GM13976 (cell line): ENCODE data around the gene RAD51B.

Experiments
- DNase-seq: peaks from one replicate; pipeline ENCODE4 v3.0.0; 2012; ENCODE audit warnings: low spot score
- in situ Hi-C: fragments of 300-500 bp; cut with MboI; formaldehyde crosslinking; loops from one replicate; pipeline ENCODE4 v1.12.0; 2022; ENCODE audit warnings: low sequenced_read_pairs, mixed read lengths, inconsistent platforms; ENCODE audit not compliant: unreplicated experiment
- TF ChIP-seq, protein P1 (sequence below): IDR thresholded peaks from 2 replicates; pipeline ENCODE4 v1.5.1; 2012; ENCODE audit warnings: borderline replicate concordance, mild to moderate bottlenecking; ENCODE audit not compliant: insufficient read depth; ENCODE audit errors: extremely low read depth, missing control alignments, control extremely low read depth

RAD51B gene

DNA sequence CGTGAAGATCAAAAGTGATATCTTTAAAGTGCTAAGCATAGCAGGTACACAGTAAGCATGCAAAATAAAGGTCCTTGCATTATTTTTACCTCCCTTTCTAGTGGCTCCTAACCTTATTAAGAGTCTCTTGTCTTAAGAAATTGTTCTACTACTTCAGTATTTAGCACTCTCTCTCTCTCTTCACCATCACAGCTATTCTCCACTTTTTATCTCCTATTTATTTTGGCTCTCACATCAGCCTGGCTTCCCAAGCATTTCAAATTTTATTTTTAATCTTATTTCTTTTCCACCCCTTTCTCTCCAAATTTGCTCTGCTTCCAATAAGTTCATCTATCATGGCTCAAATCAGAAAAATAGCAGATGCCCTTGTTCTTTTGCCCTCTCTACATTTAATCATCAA, 212.6 kb downstream of the RAD51B start:
- TF ChIP-seq, protein P1, sequence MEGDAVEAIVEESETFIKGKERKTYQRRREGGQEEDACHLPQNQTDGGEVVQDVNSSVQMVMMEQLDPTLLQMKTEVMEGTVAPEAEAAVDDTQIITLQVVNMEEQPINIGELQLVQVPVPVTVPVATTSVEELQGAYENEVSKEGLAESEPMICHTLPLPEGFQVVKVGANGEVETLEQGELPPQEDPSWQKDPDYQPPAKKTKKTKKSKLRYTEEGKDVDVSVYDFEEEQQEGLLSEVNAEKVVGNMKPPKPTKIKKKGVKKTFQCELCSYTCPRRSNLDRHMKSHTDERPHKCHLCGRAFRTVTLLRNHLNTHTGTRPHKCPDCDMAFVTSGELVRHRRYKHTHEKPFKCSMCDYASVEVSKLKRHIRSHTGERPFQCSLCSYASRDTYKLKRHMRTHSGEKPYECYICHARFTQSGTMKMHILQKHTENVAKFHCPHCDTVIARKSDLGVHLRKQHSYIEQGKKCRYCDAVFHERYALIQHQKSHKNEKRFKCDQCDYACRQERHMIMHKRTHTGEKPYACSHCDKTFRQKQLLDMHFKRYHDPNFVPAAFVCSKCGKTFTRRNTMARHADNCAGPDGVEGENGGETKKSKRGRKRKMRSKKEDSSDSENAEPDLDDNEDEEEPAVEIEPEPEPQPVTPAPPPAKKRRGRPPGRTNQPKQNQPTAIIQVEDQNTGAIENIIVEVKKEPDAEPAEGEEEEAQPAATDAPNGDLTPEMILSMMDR = no peak
- in situ Hi-C loops = no loop called here
- DNase-seq = no peak

DNA sequence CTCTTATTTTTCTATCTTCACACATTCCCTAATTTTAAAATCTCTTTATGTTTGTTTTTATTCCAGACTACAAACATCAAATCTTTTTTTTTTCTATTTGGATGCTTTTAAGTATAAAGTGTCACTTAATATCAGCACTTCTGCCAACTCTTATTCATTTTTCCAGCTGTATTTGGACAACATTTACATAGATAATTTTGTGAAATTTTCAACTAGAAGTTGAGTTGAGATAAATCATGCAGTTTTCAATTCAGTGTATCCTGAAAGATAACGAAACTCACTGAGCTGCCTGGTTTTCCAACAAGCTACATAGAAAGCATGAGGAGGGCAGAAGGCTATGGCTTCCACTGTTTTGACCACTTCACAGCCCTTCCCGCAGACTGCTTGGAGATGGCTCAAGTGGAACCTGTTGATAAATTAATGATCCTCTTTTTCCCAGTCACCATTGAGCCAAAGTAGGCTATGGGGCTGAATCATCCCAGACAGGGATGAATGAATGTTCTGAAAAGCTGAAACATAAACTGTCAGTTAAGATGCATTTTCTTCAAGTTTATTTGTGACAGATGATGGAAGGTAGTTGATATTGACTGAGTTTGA, 213.9 kb downstream of the RAD51B start:
- DNase-seq = no peak
- in situ Hi-C loops = no loop called here
- TF ChIP-seq, protein P1 = no peak

DNA sequence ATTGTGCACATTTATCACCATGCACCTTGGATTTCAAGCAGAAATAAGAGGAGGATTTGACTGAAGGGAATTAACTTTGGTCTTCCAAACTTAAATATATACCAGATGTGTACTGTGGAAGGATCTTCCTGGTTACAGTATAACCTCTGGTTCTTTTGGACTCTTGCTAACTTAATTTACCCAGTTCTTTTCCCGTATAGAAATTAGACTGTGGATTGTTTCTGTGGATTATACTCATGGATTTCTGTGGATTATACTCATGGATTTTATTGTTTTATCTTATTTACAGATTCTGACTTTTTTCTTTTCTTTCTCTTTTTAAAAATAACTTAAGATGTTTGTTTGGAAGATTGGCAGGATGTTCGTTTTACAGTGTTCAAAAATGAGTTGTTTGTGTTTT, 215.3 kb downstream of the RAD51B start:
- TF ChIP-seq, protein P1 = no peak
- DNase-seq = no peak
- in situ Hi-C loops = no loop called here

DNA sequence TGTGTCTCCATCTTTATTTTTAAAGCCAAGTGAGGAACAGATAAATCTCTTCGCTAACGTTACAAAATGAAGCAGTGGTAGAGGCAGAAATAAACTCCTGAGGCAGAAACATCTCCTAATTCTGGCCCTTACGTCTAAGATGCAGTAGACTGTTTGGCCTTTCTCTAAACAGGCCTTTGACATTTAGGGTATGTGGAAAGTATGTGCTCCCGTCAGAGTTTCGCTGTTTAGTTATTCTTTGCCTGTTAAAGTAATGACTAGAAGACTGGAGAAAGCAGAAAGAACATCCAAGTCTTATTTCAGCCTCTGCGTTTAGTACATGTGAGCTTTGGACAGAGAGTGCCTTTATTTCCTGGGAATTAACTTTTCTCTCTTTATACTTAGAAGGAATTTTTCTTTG, 216.6 kb downstream of the RAD51B start:
- in situ Hi-C loops = no loop called here
- DNase-seq = no peak
- TF ChIP-seq, protein P1 = no peak

DNA sequence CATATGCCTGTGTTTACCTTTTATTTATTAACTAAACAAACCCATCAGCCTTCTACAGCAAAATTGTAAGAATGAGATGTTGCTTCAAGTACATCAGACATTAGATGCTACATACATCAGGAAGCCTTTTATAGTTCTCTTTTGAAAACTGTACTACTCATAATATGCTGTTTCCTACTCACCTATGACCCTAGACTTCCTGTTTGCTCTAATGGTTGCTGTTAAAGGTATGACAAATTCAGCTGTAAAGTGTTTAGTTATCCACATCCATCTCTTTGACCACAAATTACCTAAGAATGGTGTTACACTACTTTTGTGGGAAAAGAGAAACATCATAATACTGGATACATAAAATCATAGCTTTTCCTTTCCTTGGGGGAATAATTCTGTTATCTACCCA, 220.0 kb downstream of the RAD51B start:
- no peak for DNase-seq
- in situ Hi-C loops = no loop called here
- TF ChIP-seq, protein P1 = no peak

DNA sequence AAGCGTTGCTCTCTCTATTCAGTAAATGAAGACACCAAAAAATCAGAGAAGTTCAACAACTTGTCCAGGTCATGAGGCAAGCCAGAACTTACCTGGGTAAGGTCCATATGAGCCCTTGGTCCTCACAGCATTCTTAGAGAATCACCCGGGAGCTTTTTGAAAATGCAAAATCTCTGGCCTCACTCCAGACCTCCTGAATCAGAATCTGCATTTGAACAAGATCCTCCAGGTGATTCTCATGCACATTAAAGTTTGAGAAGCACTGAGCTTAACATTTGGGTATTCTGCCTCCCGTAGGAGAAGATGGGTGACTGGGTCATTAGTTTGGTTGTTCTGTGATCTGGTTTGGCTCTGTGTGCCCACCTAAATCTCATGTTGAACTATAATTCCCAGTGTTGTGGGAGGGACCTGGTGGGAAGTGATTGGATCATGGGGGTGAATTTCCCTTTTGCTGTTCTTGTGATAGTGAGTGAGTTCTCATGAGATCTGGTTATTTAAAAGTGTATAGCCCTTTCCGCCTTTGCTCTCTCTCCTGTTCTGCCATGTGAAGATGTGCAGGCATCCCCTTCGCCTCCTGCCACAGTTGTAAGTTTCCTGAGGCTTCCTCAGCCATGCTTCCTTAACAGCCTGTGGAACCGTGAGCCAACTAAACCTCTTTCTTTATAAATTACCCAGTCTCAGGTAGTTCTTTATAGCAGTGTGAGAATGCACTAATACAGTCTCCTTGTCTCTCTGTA, 221.2 kb downstream of the RAD51B start:
- TF ChIP-seq, protein P1 = no peak
- in situ Hi-C loops = no loop called here
- no peak for DNase-seq
